ENCODE results near the gene TCF7L2.

- no peak for TF ChIP-seq CTCF (IDR thresholded peaks at IDR 0.05; ENCODE audit: insufficient read depth, low read length)
- no peak for TF ChIP-seq POLR2AphosphoS5 (IDR thresholded peaks at IDR 0.05; ENCODE audit: low read depth)
Measured at GRCh38 chr10:113093188-113094113, 143.4 kb downstream of the TCF7L2 start.
